ENCODE measurements around the gene WDFY3. TPM values are rescaled to one million over a fixed set of nuclear protein-coding genes. Genes with fewer than 3 reads are reported as not detected.
A peak's percentile ranks its signal among the peaks of the same experiment; 100 is the strongest.
"Not testable (repeated sequence)": the region's sequence is repeated elsewhere in the genome, so short reads cannot be mapped to it uniquely, and the experiment has no call there.

The WDFY3 gene
- total RNA-seq, 1 donor from 2014 or later, result 72.4 TPM

- DNase-seq (ENCODE audit: low read depth in 2 of 2), result no peak
Observed at GRCh38 chr4:84678976-84679744, 287.3 kb downstream of the WDFY3 start.

- no peak for DNase-seq (ENCODE audit: low read depth in 2 of 2)
Observed at GRCh38 chr4:84677995-84678394, 288.5 kb downstream of the WDFY3 start.

- DNase-seq (ENCODE audit: low read depth in 2 of 2), result no peak
Observed at GRCh38 chr4:84677093-84677492, 289.4 kb downstream of the WDFY3 start.

DNA sequence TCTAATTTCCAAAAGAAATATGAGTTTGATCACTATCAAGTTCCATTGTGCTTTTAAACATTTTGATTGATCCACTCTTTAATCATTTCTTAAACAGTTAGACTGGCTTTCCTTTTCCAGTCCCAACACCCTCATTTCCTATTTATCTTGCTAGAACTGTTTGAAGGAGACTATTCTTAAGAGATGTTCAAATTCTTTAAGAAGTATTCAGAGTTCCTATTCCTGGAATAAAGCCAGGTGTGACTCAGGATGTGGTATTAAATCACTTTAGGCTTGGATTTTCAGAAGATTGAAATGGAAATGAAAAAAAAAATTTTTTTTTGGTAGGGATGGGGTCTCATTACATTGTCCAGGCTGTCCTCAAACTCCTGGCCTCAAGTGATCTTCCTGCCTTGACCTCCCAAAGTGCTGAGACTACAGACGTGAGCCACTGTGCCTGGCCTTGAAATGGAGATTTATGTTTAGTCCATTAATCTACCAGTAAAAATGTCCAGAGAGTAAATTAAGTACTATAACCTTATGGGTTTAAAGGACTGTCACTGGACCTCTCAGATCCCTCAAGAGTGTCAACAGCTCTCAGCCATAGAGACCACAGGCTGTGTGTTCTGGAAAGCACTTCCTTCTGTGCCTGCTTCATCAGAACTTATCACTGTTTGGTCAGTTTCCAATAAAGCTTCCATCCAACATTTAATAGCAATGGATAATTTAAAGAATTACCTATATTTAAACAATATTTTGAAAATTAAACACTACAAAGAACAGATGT, 292.8 kb downstream of the WDFY3 start:
- DNase-seq (ENCODE audit: low read depth in 2 of 2), result peak in 1 of 2 donors; percentile 87

GRCh38 chr4:84672177-84672576, 294.3 kb downstream of the WDFY3 start:
- no peak for DNase-seq (ENCODE audit: low read depth in 2 of 2)

GRCh38 chr4:84669201-84669600, 297.3 kb downstream of the WDFY3 start:
- no peak for DNase-seq (ENCODE audit: low read depth in 2 of 2)

GRCh38 chr4:84666439-84666838, 300.1 kb downstream of the WDFY3 start:
- no peak for DNase-seq (ENCODE audit: low read depth in 2 of 2)

DNA sequence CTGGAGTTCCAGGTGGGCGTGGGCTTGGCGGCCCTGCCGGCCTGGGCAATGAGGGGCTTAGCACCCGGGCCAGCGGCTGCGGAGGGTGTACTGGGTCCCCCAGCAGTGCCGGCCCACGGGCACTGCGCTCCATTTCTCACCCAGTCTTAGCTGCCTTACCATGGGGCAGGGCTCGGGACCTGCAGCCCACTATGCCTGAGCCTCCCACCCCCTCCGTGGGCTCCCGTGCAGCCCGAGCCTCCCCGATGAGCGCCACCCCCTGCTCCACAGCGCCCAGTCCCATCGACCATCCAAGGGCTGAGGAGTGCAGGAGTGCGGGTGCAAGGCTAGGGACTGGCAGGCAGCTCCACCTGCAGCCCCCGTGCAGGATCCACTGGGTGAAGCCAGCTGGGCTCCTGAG, 301.7 kb downstream of the WDFY3 start:
- not testable (repeated sequence) for DNase-seq (ENCODE audit: low read depth in 2 of 2)

DNA sequence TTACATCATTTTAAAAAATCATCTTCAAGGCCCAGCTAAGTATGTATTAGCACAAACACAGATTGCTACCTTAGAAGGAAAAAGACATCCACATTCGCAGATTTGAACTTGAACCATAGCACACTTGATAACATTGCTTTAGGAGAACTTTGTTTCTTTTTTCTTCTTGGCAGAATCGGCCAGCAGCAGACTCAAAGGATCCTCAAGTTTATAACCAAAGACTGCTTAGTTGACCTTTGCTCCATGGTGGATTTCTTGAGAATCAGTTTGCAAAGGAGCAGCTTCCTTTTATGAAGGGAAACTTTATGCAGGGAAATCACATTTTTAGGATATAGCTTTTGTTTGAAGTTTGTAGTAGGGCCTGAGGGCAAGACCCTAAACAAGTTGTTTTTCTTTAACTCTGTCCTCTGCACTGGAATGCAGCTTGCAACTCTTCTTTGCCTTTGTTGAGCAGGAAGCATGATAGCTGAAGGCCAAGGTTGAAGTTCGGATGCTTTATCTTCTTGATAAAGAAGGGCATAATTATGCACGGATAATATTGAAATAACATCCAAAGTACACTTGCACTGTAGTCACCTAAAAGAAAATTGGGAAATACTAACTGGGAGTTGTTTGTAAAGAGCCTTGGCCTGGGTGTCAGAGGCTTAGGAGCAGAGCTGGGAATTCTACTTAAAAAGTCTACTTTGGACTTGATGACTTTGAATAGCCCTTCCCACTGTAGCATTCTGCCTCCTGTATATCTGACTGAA, 305.1 kb downstream of the WDFY3 start:
- DNase-seq (ENCODE audit: low read depth in 2 of 2), result no peak

DNA sequence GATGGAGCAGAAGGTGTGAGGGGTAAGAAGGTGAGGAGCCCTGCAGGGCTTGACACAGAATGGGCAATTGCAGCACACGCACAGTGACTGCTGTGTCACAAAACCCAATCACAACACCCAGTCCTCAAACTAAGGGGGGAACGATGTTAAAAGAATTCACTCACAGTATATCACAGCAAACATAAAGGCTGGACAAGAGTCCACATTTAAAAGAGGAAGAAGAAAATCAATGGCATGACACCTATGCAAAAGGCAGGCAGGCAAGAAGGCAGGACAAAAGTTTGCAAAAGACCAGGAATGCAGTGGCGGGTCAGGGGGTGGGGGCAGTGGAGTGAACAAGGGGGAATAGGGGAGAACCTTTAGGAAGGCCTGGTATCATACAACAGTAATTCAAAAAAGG, 305.9 kb downstream of the WDFY3 start:
- DNase-seq (ENCODE audit: low read depth in 2 of 2), result no peak

GRCh38 chr4:84652478-84652877, 314.0 kb downstream of the WDFY3 start:
- DNase-seq (ENCODE audit: low read depth in 2 of 2), result no peak

DNA sequence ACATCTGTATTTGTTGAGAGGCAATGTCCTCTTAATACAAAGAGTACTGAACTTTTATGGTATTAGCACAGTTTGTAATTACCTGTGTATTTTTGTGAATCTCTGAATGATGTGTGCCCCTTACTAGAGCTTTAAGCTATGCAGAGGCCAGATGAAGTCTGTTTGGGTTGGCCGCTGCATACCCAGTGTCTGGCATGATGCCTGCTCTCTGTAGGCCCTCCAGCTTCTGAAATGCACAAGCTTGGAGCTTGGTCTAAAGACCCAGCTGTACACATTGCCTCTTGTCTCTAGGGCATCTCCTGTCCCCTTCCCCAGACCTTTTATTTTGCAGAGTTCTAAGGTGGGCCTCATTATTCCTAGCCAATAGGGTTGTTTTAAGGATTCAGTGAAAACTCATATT, 315.0 kb downstream of the WDFY3 start:
- DNase-seq (ENCODE audit: low read depth in 2 of 2), result peak in 1 of 2 donors; percentile 10

GRCh38 chr4:84648863-84649647, 317.4 kb downstream of the WDFY3 start:
- DNase-seq (ENCODE audit: low read depth in 2 of 2), result no peak

- no peak for DNase-seq (ENCODE audit: low read depth in 2 of 2)
Observed at GRCh38 chr4:84648178-84648577, 318.3 kb downstream of the WDFY3 start.

DNA sequence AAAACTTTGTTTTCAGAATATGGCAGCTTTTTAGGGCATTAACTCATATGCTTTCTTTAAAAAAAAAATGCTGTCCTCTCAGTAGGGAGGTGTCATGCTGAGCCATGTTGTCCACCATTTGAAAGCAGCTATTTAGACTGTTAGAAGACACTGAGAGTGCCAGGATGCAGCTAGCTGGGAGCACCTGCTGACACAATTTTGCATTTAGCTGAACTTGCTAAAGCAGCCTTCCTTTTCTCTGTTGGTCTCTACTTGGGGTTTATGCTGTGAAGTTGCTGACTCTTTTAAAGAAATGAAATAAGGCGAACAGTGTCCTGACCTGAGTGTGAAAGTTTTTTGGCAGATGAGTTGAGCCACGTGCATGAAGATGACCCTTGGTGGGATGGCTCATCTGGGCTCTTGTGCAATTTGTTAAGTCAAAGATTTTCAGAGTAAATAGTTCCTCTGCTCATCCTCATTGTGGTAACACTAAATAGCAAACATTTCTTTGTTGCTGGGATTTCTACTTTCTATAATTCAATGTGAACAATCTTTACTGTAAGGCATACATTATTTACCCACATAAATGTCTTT, 319.1 kb downstream of the WDFY3 start:
- DNase-seq (ENCODE audit: low read depth in 2 of 2), result no peak

DNA sequence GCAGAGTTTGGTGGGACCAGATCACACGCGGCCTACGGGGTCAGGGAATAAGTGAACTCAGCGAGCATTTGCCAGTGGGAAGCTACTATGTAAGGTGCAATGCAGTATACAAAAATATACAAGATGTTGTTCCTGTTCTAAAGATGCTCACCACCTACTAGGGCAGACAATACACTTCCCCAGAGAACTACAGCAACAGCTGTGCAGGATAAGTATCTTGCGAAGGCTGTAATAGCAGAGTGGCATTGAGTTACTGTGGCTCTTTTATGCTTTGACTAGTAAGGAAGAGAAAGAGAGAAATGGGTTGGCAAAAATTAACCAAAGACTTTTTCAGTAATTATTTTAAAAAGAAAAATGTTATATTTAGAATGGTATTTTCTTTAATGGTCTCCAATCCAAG, 322.4 kb downstream of the WDFY3 start:
- no peak for DNase-seq (ENCODE audit: low read depth in 2 of 2)

GRCh38 chr4:84639145-84639544, 327.3 kb downstream of the WDFY3 start:
- no peak for DNase-seq (ENCODE audit: low read depth in 2 of 2)

DNA sequence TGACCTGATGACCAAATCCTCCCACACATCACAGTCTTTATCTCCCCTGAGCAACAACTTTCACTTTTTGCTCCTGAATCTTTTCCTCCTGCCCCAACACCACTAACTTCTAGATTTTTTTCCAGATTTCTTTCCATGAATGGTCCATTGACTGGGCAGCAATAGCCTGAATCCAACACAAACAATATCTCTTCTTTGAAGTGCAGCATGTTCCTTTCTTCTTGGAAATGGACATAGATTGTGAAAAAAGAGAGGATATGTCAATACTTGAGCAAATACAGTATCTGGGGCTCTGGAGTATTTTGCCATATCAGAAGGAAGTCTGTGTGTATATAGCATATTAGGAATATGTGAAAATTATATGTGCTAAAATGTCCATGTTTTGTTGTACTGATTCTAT, 328.4 kb downstream of the WDFY3 start:
- no peak for DNase-seq (ENCODE audit: low read depth in 2 of 2)

DNA sequence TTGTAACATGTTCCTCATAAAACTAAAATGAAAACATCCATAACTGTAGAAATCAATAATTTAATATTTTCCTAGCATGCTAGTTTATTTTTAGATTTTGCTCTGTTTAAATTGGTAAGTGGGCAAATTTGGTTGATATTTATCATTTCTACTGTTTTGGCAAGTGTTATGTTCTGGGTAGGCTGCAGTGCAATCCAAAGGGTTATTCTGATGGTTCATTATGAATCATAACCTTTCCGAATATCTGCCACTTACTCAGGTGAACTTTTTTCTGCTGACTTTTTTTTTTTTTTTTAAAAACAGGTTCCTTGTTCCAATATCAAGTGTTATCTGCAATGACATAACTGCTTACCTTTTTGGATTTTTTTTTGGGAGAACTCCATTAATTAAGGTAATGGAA, 331.5 kb downstream of the WDFY3 start:
- DNase-seq (ENCODE audit: low read depth in 2 of 2), result no peak

DNA sequence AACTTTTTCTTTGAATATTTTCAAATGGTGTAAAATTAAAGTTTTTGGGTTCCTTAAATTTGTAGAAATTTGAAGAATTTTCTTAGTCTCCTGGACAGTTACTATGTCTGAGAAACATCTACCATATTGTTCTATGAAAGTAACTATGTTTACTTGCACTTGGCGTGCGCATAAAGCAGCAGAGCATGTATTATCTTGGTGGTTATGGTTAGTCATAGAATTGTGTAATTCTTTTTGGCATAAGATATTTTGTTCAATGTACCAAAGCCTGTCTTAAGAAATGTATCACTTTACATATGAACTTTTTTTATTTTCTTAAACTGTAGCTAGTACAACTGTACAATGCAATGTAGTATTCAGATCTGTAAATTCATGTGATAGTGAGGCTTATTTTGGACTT, 334.4 kb downstream of the WDFY3 start:
- no peak for DNase-seq (ENCODE audit: low read depth in 2 of 2)

DNA sequence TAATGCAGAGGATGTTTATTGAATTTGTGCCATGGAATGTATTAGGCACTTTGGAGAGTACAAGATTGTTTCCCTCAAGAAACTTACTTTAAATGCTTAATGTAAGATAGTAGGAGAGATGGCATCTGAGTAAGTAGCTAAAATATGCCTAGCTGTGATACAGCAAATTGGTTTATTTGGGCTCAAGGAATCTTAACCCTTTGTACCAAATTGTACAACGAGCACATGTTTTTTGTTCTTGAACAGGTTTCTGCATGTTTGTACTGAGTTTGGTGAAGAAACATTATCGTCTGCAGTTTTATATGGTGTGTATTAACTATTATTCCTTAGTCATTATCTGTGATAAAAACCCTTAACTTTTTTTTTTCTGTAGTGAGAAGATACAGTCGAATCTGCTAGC, 334.9 kb downstream of the WDFY3 start:
- no peak for DNase-seq (ENCODE audit: low read depth in 2 of 2)
